GM12801 (cell line): ENCODE data around the gene ADAM8.

Experiments used
- TF ChIP-seq, protein P1 (sequence below): IDR thresholded peaks from one replicate; pipeline ENCODE4 v1.5.1; 2011; ENCODE audit warnings: control low read depth; ENCODE audit not compliant: insufficient read length; ENCODE audit errors: extremely low read depth

The ADAM8 gene

DNA sequence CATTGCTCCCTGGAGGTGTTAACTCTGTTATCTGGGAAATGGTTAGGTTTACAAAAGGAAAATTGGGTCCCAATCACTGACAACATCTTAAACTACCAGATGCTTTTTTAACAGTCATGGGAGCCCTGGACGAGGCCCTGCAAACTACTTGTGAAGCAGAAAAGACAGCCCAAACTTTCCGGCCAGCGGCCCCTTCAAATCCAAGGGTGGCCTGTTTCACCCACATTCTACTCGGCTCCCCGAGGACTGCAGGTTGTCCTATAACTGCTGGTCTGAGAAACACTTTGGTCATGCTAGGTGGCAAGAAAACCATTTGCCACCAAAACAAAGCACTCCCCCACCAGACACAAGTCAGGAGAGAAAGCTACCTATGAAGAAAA is 29.4 kb upstream of the ADAM8 start:
- TF ChIP-seq, protein P1, sequence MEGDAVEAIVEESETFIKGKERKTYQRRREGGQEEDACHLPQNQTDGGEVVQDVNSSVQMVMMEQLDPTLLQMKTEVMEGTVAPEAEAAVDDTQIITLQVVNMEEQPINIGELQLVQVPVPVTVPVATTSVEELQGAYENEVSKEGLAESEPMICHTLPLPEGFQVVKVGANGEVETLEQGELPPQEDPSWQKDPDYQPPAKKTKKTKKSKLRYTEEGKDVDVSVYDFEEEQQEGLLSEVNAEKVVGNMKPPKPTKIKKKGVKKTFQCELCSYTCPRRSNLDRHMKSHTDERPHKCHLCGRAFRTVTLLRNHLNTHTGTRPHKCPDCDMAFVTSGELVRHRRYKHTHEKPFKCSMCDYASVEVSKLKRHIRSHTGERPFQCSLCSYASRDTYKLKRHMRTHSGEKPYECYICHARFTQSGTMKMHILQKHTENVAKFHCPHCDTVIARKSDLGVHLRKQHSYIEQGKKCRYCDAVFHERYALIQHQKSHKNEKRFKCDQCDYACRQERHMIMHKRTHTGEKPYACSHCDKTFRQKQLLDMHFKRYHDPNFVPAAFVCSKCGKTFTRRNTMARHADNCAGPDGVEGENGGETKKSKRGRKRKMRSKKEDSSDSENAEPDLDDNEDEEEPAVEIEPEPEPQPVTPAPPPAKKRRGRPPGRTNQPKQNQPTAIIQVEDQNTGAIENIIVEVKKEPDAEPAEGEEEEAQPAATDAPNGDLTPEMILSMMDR = no peak

DNA sequence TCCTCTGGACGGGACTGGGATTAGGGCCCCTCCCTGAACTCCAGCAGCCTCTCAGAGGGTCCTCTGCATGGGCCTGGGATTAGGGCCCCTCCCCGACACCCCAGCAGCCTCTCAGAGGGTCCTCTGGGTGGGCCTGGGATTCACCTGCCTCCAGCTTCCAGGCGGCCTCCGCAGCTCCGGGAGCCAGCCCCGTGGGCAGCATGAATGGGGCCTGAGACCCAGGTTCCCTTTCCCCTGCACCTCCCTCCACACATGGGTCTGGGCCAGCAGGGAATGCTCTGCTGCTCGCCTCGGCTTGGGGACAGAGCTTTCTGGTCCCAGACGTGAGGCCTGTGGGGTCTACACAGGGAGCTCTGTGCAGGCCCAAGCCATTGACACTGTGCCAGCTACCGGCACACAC is 26.5 kb upstream of the ADAM8 start:
- TF ChIP-seq, protein P1 = no peak

DNA sequence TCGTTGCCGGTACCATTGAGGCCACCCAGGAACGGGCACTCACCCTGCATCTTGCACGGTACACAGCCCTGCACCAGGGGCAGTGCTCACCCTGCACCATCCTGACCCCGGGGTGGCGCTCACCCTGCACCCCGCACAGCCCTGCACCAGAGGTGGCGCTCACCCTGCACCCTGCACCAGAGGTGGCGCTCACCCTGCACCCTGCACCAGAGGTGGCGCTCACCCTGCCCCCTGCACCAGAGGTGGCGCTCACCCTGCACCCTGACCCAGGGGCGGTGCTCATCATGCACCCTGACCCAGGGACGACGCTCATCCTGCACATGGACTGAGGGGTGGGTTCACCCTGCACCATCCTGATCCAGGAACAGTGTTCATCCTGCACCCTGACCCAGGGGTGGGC is 25.6 kb upstream of the ADAM8 start:
- TF ChIP-seq, protein P1 = no peak

DNA sequence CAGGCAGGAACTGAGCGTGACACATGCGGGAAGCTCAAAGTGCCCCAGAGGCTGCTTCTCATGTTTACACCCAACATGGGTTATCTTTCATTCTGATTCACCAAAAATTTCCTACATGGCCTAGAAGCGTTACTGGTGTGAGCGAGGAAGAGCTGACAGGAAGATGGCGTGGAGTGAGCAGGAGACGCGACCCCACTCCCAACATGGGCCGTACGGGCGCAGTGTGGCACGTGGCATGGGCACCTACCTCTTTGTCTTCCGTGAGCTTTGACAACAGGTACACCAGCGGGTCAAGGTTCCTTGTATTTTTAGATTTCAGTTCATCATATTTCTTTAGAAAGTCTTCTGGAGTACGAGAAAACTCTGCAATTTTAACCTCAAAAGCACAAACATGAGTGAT is 23.1 kb upstream of the ADAM8 start:
- TF ChIP-seq, protein P1 = no peak

DNA sequence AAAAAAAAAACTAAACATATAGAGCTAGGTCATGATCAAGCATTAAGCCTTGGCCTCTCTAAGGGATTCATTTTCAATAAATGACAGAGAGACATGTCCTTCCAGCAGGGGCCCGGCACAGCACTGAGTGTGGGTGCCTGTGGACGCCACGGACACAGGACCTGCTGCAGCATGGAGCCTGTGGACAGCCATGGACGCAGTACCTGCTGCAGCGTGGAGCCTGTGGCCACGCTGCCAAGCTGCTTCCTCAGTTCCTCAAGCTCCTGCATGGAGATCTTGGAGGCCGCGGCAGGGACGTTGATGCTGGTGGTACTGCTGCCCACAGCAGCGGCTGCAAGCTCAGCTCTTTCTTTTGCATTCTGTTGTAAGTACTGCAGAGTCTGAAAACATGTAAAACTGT is 22.6 kb upstream of the ADAM8 start:
- TF ChIP-seq, protein P1 = no peak

DNA sequence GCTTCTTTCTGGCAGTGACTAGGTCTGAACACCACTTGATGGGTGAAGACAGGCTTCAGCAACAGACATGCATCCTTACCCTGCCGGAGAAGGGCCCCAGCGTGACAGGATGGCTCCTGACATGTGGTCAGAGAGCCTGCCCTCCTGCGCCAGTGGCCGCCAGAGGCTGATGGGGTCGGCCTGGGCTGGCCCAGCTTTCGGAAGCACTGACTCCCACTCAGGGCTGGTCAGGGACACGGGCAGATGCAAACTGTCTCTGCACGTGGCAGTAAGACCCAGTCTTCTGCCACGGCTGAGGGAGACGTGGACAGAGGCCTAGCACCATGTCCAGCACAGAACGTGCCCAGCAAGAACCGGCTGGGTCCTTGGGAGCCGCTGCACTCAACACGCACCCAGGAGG is 21.8 kb upstream of the ADAM8 start:
- TF ChIP-seq, protein P1 = no peak

DNA sequence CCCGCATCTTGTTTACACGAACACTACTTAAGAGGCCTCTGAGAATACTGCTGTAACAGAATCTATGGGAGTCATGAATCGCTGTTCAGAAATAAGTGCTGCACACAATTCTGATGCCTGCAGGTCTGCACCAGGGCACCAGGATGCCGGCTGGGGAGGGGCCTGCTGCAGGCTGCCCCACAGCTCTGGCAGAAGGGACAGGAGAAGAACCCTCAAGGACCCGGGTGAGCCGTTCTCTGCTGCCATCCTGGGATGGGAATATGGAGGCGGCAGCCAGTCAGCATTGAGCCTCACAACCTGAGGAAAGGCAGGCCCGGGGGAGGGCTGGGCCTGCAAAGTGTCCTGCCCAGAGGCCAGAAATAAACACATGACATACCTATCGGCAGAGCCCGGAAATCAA is 20.8 kb upstream of the ADAM8 start:
- TF ChIP-seq, protein P1 = no peak

DNA sequence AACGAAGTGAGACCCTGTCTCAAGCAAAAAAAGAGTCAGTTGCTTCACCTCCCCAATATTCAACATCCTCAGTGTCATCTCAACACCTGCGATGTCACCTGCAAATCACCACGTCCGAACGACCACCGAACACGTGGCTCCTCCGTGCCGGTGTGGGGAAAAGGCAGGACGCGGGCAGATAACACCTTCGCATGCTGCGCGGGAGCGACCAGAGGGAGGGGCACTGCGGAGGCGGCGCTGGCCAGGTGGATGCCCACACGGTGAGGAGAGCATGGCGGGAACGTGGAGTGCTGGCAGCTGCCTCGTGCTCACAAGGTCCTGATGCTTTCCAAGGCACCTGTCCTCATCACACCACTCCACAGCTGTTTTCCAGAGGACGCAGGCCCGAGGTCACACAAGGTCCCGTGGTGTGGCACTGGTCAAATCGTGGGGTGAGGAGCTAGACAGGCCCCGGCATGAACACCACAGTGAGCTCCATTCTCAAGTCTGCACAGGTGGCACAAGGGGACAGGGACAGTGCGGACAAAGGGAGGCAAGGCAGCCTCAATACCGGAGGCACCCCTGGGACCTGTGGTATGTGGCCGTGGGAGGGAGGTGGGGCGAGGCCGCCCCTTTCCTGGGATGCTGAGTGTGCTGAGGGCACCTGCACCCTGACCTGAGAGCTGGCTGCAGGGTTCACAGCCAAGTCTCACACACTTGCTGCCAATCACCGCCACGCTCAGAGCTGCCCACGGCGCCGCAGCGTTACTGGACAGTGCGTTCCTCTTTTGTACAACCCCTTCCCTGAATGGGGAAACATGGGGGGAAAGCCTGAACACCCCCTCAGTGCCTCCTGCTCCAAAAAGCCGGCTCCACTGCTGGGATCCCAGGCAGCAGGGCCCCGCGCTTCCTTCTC is 19.0 kb upstream of the ADAM8 start:
- TF ChIP-seq, protein P1 = no peak
